NCI-H2029 (cell line): ENCODE measurements around the gene XKR3.
"Not testable (repeated sequence)": the region's sequence is repeated elsewhere in the genome, so short reads cannot be mapped to it uniquely, and the experiment has no call there.

Experiments
- DNase-seq: peaks from one replicate; lab custom pipeline; 2025; lab: John Stamatoyannopoulos, UW

XKR3 gene

DNA sequence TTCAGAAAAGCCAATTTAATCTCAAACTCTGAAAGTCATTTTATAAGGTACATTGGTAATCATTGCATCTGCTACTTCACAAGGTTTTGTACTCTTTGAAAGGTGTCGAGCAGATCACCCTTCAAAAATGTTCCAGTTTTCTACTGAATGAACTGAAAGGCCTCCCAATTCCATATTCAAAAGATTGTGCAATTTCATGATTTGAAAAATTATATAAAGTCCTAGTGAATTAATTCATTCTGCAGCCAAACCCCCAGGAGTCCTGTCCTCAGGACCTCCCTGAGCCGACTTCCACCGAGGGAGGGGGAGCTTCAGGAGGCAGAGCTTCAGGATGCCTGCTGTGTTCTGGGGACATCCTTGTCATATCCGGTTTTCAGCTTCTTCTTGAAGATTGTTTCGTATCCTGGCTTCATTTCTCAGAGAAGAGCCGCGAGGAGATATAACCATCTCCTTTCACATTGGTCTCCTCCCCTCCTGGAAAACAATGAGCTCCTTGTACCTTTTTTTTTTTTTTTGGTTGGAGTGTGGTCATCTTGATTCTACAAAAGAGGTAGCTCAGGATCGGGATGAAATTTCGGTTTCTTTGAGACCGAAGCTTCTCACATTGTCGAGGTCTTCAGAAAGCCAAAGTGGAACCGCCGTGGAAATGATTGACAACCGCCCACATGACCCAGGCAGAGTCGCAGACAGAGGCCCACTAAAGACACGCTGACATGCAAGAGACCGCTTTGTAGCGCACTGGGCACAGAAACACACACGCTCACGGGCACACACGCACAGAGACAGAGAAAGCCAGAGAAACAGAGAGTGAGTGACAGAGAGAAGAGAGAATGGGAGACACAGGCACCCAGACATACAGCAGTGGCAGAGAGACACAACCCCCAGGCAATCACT is 77.7 kb downstream of the XKR3 start:
- not testable (repeated sequence) for DNase-seq

DNA sequence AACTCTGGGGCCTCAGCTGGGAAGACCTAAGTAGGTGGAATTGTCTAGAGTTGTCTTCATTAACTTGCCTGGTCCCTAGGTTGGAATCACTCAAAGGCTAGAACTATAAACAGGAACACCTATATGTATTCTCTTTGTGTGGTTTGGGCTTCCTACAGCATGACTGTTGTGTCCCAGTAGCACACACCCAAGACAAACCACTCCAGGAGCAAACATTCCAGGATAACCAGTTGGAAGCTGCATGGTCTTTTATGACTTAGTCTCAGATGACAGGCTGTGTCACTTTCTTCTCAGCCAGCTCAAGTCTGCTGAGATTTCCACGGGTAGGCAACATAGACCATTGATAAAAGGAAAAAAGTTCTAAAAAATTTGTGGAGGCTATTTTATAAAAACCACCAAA is 90.9 kb downstream of the XKR3 start:
- DNase-seq, result not testable (repeated sequence)
